Fibroblast of the aortic adventitia (primary cell): Measurements from ENCODE around the gene CSNK2A1. TPM values are rescaled to one million over a fixed set of nuclear protein-coding genes. Genes with fewer than 3 reads are reported as not detected.

Experiments used
- DNase-seq: peaks from one replicate; pipeline ENCODE4 v3.0.0-alpha.2; 2010; ENCODE audit warnings: low read depth
- H3K4me3 ChIP-seq: 2 replicates; pipeline ENCODE4 v1.5.1; 2011; ENCODE audit warnings: low read depth, mild to moderate bottlenecking, control low read depth, low read length, moderate library complexity
- total RNA-seq: library from RNA; depleted of rRNA; stranded (reverse); fragments of >200 nt; gene quantifications from 2 replicates; pipeline ENCODE4 v1.2.3, GENCODE V29; 2012; ENCODE audit warnings: low replicate concordance
- TF ChIP-seq, protein P1 (sequence below): IDR thresholded peaks from 2 replicates; pipeline ENCODE4 v1.5.1; 2011; ENCODE audit warnings: mild to moderate bottlenecking, low read length, control low read depth, inconsistent platforms; ENCODE audit not compliant: insufficient read depth

Gene CSNK2A1
- total RNA-seq, 1 donor, result 147 TPM

GRCh38 chr20:492159-492558, 51.4 kb downstream of the CSNK2A1 start:
- TF ChIP-seq, protein P1, sequence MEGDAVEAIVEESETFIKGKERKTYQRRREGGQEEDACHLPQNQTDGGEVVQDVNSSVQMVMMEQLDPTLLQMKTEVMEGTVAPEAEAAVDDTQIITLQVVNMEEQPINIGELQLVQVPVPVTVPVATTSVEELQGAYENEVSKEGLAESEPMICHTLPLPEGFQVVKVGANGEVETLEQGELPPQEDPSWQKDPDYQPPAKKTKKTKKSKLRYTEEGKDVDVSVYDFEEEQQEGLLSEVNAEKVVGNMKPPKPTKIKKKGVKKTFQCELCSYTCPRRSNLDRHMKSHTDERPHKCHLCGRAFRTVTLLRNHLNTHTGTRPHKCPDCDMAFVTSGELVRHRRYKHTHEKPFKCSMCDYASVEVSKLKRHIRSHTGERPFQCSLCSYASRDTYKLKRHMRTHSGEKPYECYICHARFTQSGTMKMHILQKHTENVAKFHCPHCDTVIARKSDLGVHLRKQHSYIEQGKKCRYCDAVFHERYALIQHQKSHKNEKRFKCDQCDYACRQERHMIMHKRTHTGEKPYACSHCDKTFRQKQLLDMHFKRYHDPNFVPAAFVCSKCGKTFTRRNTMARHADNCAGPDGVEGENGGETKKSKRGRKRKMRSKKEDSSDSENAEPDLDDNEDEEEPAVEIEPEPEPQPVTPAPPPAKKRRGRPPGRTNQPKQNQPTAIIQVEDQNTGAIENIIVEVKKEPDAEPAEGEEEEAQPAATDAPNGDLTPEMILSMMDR, result no peak
- no peak overlapping the region for H3K4me3 ChIP-seq
- no peak for DNase-seq

DNA sequence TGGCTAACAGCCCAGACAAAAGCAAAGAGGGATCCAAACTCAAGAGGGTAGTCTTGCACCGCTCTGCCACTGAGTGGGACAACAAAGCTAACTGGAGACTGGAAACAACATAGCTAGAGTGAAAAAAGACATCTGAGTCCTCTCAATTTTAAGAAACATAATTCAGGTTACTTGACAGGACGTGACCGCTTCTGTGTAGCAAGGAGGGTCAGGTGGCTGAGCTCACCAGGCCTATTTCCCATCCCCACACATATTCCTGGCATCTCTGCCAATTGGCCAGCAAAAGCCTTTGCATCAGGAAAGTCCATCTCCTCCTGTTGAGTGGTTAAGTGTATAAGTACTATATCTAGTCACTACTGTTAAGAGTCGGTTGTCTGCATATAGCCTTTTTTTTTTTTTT, 55.9 kb downstream of the CSNK2A1 start:
- no peak for DNase-seq
- H3K4me3 ChIP-seq, result no peak overlapping the region
- TF ChIP-seq, protein P1, result no peak

DNA sequence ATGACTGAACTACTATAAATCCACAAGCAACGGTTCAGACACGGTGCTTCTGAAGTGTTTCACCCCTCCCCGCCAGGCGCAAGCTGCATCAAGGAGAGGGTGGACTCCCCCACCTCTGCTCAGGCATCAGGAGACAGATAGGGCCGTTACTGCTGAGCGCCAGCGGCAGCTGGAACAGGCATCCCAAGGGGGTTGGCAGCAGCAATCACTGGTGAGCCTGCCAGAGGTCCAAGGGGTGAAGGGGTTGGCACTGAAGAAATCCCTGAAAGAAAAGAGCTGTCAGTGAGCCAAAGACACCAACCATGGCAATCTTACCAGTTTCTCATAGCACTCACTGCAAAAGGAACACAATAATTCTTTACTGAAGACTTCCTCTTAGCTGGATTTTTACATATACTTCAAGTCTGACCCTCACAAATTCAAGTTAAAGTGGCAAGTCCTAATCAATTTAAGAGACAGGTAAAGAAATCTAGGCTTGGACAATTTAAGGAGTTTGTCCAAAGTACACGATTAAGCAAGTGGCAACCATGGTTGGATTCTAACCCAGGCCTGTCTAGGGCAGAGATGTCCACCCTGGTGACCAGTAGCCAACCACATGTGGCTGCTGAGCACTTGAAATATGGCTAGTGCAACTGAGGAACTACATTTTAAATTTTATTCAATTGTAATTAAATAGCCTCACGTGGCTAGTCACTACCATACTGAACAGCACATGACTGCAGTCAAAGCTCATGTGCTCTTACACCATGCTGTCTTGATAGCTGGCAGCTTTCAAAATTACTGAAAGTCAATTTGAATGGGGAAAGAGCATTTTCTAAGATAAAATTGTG, 59.6 kb downstream of the CSNK2A1 start:
- TF ChIP-seq, protein P1, result no peak
- DNase-seq, result no peak
- no peak overlapping the region for H3K4me3 ChIP-seq

DNA sequence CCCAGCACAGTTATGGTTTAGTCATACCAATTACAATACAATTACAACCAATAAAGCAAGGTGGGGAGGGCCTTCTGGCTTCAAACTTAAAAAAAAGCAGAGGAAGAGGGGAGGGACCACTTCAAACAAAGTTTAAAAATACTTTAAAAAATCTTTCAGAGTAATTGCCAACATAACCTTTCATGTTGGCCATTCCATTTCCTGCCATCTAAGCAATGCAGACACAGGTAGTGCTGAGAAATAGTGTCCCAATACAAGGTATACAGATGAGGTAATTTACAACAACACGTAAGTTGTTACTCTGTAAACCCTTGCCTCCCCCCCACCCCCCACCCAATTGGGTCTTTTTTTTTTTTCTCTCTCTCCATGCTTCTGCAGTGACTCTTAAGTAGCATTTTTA, 62.4 kb downstream of the CSNK2A1 start:
- H3K4me3 ChIP-seq, result no peak overlapping the region
- TF ChIP-seq, protein P1, result no peak
- no peak for DNase-seq

DNA sequence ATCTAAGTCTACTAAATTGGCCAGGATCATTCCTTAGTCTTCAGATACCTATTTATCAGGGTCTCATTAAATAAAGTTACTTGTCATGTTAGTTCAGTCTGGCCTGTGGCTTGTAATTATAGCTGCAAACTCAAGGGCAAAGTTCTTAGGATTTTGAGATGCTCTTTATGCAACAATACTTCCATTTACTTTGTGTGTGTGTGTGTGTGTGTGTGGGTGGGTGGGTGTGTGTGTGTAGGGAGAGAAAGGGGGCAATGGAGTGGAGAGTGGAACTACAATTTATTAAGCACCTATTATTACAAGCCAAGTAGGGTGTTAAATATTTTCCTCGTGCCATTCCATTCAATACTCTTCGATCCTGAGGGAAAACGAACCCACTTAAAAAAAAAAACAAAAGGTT, 63.5 kb downstream of the CSNK2A1 start:
- DNase-seq, result no peak
- no peak overlapping the region for H3K4me3 ChIP-seq
- TF ChIP-seq, protein P1, result no peak

DNA sequence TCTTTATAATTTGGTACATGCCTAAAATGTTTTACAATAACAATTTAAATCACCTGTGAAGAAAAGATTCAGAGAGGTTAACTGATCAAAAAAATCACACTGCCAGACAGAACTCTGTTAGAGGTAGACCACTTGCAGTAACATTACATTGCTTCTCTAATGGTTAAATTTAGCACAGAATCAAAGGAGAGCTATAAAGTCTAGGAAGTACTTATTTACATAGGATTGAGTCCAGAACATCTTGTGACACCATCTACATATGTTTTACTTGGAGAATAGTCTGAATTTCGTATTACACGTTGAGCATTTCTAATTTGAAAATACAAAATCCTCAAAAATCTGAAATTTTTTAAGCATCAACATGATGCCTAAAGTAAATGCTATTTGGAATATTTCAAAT, 64.1 kb downstream of the CSNK2A1 start:
- peak; percentile 52 for DNase-seq

More for the DNA sequence above, 64.1 kb downstream of the CSNK2A1 start:
- TF ChIP-seq, protein P1, result no peak
- H3K4me3 ChIP-seq, result no peak overlapping the region
